K562 (cell line): ENCODE measurements around the gene HPX.

ENCODE experiments used
- CHD2 ChIP-seq: IDR thresholded peaks from 2 replicates; pipeline ENCODE4 v1.6.1; 2011; ENCODE audit warnings: low read depth, low read length
- CHD4 ChIP-seq: fragments of 200-600 bp; sonication (generic); IDR thresholded peaks from 3 replicates; pipeline ENCODE4 v1.6.1; 2012; ENCODE audit warnings: low read depth, mild to moderate bottlenecking, mixed read lengths, low read length, inconsistent platforms; ENCODE audit not compliant: insufficient read depth, insufficient replicate concordance, poor library complexity, severe bottlenecking
- FOS ChIP-seq: IDR thresholded peaks from 3 replicates; pipeline ENCODE4 v1.6.1; 2011; ENCODE audit not compliant: insufficient read length; ENCODE audit errors: extremely low read depth
- KLF6 ChIP-seq: fragments of 250-450 bp; sonication (Bioruptor Pico); IDR thresholded peaks from 2 replicates; pipeline ENCODE4 v1.4.0; 2020; ENCODE audit warnings: mild to moderate bottlenecking, moderate library complexity, borderline replicate concordance
- NFXL1 ChIP-seq: fragments of 450-650 bp; formaldehyde crosslinking; IDR thresholded peaks from 2 replicates; pipeline ENCODE4 v1.4.0; 2021; ENCODE audit warnings: mild to moderate bottlenecking
- NRF1 ChIP-seq, 2 experiments: fragments of 450-650 bp; IDR thresholded peaks in 1 of 2; conservative IDR thresholded peaks in 1 of 2; 2 replicates each; pipeline ENCODE4 v1.6.1; 2014; ENCODE audit warnings: mild to moderate bottlenecking in 2 of 2
- SAFB2 ChIP-seq: fragments of 200-400 bp; formaldehyde crosslinking; IDR thresholded peaks from 2 replicates; pipeline ENCODE4 v1.6.1; 2018; ENCODE audit warnings: borderline replicate concordance, low read length, low read depth, moderate library complexity; ENCODE audit not compliant: severe bottlenecking
- SMARCA5 ChIP-seq: fragments of 450-650 bp; IDR thresholded peaks from 2 replicates; pipeline ENCODE4 v1.6.1; 2016
- SMC3 ChIP-seq: conservative IDR thresholded peaks from 2 replicates; pipeline ENCODE4 v1.6.1; 2011; ENCODE audit warnings: low read depth, low read length, improper control_type of control experiment; ENCODE audit not compliant: insufficient read depth
- STAT5B ChIP-seq: fragments of 250-450 bp; sonication (Bioruptor Pico); IDR thresholded peaks from 2 replicates; pipeline ENCODE4 v1.8.0; 2021; ENCODE audit warnings: mild to moderate bottlenecking, inconsistent platforms
- TF ChIP-seq, protein P1 (sequence below), 3 experiments: IDR thresholded peaks in 2 of 3; conservative IDR thresholded peaks in 1 of 3; 2 replicates each; pipeline ENCODE4 v1.5.1; 2011 to 2012; ENCODE audit warnings: low read length in 3 of 3, mild to moderate bottlenecking in 3 of 3, control low read depth in 2 of 3, improper control_type of control experiment in 1 of 3, inconsistent platforms in 1 of 3, low read depth in 1 of 3, mixed read lengths in 1 of 3, moderate library complexity in 1 of 3; ENCODE audit not compliant: insufficient read depth in 2 of 3

DNA sequence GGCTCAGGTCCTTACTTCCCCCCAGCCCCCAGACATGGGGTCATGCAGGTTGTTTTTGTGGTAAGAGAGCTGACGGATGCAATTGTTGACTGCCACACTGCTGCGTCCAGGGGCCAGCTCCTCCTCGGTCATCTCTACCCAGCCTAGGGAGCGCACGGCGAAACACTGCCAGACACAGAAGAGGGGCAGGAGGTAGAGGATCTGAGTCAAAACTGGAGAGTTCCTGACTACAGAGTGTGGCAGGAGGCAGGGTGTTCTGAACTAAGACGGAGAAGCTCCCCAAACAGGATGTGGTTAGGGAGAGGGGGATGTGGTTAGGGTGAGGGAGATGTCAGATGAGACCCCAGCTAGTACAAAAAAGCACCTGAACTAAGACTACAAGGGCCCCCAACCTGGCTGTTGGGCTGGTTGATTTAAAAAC is 38.2 kb downstream of the HPX start:
- TF ChIP-seq SMC3 (no peak), CHD4 (no peak), NRF1 (conservative IDR thresholded peaks at IDR 0.05 in 1 of 2, IDR thresholded peaks at IDR 0.05 in 1 of 2) (no peak), NFXL1 (no peak), STAT5B (CRISPR knock-in tag) (no peak), KLF6 (no peak), CHD2 (no peak), SAFB2 (no peak), FOS (no peak), SMARCA5 (no peak)
- TF ChIP-seq, protein P1, sequence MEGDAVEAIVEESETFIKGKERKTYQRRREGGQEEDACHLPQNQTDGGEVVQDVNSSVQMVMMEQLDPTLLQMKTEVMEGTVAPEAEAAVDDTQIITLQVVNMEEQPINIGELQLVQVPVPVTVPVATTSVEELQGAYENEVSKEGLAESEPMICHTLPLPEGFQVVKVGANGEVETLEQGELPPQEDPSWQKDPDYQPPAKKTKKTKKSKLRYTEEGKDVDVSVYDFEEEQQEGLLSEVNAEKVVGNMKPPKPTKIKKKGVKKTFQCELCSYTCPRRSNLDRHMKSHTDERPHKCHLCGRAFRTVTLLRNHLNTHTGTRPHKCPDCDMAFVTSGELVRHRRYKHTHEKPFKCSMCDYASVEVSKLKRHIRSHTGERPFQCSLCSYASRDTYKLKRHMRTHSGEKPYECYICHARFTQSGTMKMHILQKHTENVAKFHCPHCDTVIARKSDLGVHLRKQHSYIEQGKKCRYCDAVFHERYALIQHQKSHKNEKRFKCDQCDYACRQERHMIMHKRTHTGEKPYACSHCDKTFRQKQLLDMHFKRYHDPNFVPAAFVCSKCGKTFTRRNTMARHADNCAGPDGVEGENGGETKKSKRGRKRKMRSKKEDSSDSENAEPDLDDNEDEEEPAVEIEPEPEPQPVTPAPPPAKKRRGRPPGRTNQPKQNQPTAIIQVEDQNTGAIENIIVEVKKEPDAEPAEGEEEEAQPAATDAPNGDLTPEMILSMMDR (IDR thresholded peaks at IDR 0.05 in 2 of 3, conservative IDR thresholded peaks at IDR 0.05 in 1 of 3; ENCODE audit: insufficient read depth in 2 of 3, low read depth in 1 of 3, low read length in 3 of 3): no peak
